Posterior cingulate gyrus (tissue), 11 donors: Measurements from ENCODE around the gene PFKFB4.
A peak's percentile ranks its signal among the peaks of the same experiment; 100 is the strongest.

Experiments used
- DNase-seq, 10 donors: peaks; one replicate each; pipeline versions ENCODE4 v3.0.0 to v3.0.0-alpha.2; 2020 to 2021; ENCODE audit warnings: mixed read lengths in 3 of 10
- intact Hi-C: fragments of 100-400 bp; cut with DNase I; formaldehyde crosslinking; loops from one replicate; pipeline ENCODE4 v1.15.1; 2023

PFKFB4 gene

DNA sequence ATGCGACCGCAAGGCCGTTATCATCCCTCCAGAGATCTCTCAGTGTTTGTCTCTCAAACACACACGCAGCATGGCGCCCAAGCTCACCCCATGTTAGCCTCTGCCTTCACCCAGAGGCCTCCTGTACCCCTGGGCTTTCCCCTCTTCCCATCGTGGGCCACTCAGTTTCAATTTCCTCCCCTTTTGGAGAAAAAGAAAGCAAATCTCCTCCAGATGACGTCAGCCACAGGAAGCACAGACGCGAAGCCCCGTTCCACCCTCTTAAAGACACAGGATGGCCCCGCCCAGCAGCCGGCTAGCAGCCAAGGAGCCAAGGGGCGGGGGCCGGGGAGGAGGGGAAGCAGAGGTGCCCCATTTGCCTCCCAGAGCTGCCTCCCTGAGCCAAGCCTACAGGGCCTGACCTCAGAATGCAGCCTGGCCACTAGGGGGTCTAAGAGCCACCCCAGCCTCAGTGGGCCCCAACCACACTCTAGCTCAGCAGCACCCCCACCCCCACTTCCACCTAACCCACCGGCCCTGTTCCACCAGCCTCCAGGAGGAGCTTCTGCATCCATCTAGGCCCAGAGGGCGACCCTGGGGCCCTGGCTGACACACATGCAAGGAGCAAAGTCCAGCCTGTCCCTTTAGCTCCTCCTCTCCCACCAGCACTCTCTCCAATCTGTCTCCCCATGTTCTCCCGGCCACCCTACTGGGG is 83.5 kb downstream of the PFKFB4 start:
- peak; percentile 67 to 97 (median 80) for DNase-seq
- intact Hi-C loops = no loop called here

DNA sequence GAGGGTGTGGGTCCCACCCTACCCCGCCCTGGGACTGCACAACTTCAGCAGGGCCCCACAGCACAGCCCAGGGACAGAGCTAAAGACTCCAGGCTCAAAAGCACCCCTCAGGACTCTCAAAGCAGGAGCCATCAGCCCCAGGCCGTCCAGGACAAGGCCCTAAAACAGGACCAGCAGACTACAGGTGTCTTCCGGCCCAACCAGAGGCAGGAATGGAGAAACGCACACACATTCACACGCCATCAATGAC is 84.0 kb downstream of the PFKFB4 start:
- DNase-seq = peak in 1 of 10 donors; percentile 75
- intact Hi-C loops = no loop called here

DNA sequence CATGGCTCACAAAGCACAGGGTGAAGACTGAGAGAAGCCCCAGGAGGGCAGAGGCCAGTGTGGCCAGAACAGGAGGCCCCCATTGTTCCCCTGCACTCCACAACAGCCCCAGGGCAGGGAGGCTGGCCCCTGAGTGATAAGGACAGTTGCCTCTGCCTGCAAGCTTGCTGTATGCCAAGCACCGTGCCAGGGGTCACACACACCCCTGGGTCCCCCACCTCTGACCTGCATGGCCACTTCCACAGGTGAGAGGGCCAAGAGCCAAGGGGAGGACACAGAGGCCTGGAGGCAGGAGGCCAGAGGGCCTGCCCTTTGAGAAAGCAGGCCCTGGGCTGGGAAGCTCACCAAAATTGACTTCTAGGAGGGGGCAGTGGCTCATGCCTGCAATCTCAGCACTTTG is 86.3 kb downstream of the PFKFB4 start:
- intact Hi-C loops = no loop called here

DNA sequence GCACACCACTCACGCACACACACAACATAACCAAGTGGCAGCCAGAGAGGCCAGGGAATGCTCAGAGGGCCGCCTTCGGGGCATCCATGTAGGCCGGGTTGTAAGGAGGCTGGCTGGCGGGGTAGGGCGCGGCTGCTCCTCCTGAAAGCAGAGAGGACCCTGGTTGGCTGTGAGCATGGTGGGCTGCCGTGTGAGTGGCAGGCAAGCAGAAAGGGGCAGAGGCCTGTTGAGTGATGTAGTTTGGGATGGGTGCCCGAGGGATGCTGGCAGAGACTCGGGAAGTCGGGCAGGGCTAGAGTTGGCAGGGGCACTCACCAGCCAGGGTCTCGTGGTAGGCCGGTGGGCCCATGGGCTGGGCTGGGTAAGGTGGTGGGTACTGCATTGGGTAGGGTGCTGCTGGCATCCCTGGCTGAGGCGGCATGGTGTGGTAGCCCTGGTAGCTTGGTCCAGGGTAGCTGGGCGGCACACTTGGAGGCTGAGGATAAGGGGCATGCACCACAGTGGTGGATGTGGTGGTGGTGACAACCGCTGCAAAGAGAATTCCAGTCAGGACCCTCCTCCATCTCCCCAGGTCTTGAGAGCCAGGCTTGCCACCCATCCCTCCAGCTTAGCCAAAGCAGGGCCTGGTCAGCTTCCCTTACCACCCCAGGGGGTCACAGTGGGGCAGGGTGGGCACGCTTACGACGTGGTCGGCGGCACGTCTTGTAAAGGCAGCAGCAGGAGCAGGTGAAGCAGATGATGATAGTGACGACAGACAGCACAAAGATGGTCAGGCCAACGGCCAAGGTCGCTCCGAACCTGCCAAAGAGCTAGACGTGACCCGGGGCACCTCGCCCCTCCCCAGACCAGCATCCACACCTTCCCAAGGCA is 87.3 kb downstream of the PFKFB4 start:
- DNase-seq = peak in 4 of 10 donors; percentile 15 to 87 (median 56)
- intact Hi-C loops = loop anchor here (5.0 kb wide), 1 partner anchor 33 kb away; the partner anchor contains the start of gene SHISA5

More for the DNA sequence above, 86.3 kb downstream of the PFKFB4 start:
- no peak for DNase-seq

DNA sequence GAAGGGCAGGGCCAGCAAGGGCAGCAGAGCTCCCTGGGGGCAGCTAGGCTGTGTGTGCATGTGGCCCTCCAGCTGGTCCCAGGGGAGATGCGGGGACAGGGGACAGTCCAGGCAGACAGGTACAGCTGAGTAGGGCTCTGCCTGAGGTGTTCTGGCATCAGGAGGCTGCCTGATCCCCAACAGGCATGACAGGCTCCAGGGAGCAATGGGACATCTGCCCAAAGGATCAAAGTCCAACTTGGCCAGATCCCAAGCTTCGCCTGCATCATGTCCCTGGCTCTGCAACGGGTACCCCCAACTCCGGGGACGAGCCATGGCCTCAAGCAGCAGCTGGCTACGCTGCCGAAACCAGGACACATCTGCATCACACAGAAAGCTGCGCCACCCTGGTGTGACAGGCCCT is 88.3 kb downstream of the PFKFB4 start:
- no peak for DNase-seq
- intact Hi-C loops = loop anchor here (5.0 kb wide), 1 partner anchor 34 kb away; the partner anchor contains the start of gene SHISA5
